ENCODE results near the gene NARS2. TPM values are rescaled to one million over a fixed set of nuclear protein-coding genes. Genes with fewer than 3 reads are reported as not detected.

Gene NARS2
- total RNA-seq, 1 donor from 2014 or later, result 28.2 TPM

DNA sequence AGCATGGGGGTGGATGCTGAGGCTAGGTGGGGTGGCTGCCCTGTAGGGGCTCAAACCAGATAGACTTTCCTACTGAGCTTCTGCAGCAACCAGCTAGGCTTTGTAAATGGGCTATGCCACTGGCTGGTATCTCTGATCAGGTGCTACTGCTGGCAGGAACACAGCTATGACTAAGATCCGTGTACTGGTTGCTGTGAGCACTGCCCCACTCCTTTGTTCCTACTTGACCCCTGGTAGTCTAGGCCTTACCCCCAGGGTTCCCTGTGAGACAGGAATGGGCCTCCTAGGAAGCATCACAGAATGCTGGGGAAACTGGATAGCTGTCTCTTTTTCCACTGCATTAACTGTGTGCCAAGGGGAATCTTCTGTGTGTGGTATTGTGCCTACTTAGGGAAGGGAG is 98.6 kb downstream of the NARS2 start:
- H3K4me1 Mint-ChIP-seq, result no peaks in the 10 kb centered on the region
- H3K36me3 Mint-ChIP-seq (ENCODE audit: low read depth), result peaks cover 8% of the 10 kb centered on the region
- no peaks in the 10 kb centered on the region for H3K9me3 Mint-ChIP-seq
- H3K4me3 Mint-ChIP-seq, result no peak overlapping the region
- H3K27ac Mint-ChIP-seq (ENCODE audit: unreplicated experiment), result no peak overlapping the region
- TF ChIP-seq, protein P1, sequence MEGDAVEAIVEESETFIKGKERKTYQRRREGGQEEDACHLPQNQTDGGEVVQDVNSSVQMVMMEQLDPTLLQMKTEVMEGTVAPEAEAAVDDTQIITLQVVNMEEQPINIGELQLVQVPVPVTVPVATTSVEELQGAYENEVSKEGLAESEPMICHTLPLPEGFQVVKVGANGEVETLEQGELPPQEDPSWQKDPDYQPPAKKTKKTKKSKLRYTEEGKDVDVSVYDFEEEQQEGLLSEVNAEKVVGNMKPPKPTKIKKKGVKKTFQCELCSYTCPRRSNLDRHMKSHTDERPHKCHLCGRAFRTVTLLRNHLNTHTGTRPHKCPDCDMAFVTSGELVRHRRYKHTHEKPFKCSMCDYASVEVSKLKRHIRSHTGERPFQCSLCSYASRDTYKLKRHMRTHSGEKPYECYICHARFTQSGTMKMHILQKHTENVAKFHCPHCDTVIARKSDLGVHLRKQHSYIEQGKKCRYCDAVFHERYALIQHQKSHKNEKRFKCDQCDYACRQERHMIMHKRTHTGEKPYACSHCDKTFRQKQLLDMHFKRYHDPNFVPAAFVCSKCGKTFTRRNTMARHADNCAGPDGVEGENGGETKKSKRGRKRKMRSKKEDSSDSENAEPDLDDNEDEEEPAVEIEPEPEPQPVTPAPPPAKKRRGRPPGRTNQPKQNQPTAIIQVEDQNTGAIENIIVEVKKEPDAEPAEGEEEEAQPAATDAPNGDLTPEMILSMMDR (conservative IDR thresholded peaks at IDR 0.05), result no peak
- no peak for DNase-seq (ENCODE audit: low read depth, low spot score)
- no peaks in the 10 kb centered on the region for H3K27me3 Mint-ChIP-seq (ENCODE audit: low read depth)

DNA sequence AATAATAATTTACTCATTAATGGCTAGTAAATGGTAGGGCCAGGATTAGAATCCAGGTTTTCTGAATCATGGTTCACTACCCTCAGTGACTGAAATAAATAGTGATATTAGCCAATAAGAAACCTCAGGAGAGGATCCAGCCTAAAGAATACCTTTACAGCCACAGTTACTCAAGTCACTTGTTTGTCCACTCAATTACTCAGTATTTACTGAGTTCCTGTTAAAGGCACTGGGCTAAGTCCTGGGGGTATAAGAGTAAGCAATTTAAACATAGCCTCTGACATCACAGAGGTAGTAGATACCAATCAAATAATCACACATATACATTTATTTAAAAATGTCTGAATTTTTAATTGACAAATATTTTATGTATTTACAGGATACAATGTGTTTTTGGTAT is 100.2 kb downstream of the NARS2 start:
- H3K9me3 Mint-ChIP-seq, result no peaks in the 10 kb centered on the region
- peaks cover 9% of the 10 kb centered on the region for H3K4me1 Mint-ChIP-seq
- H3K27ac Mint-ChIP-seq (ENCODE audit: unreplicated experiment), result no peak overlapping the region
- H3K36me3 Mint-ChIP-seq (ENCODE audit: low read depth), result peaks cover 8% of the 10 kb centered on the region
- no peak for DNase-seq (ENCODE audit: low read depth, low spot score)
- no peaks in the 10 kb centered on the region for H3K27me3 Mint-ChIP-seq (ENCODE audit: low read depth)
- TF ChIP-seq, protein P1 (conservative IDR thresholded peaks at IDR 0.05), result no peak
- no peak overlapping the region for H3K4me3 Mint-ChIP-seq

DNA sequence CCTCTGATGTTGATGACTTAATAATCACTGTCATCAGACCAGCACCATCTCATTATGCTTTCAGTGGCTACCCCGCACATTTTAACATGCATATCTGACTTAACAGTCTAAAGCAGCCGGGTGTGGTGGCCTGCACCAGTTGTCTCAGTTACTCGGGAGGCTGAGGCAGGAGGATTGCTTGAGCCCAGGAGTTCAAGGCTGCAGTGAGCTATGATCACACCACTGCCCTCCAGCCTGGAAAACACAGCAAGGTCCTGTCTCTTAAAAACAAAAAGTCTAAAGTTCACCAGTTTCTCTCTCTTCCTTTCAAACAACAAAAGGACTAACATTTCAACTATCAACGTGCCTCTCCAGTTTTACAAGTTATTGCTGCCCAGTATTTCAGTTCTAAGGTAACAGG is 101.8 kb downstream of the NARS2 start:
- H3K27ac Mint-ChIP-seq (ENCODE audit: unreplicated experiment), result no peak overlapping the region
- peaks cover 15% of the 10 kb centered on the region for H3K4me1 Mint-ChIP-seq
- DNase-seq (ENCODE audit: low read depth, low spot score), result no peak
- H3K36me3 Mint-ChIP-seq (ENCODE audit: low read depth), result peaks cover 8% of the 10 kb centered on the region
- H3K9me3 Mint-ChIP-seq, result no peaks in the 10 kb centered on the region
- no peak overlapping the region for H3K4me3 Mint-ChIP-seq
- H3K27me3 Mint-ChIP-seq (ENCODE audit: low read depth), result no peaks in the 10 kb centered on the region
- TF ChIP-seq, protein P1 (conservative IDR thresholded peaks at IDR 0.05), result no peak

DNA sequence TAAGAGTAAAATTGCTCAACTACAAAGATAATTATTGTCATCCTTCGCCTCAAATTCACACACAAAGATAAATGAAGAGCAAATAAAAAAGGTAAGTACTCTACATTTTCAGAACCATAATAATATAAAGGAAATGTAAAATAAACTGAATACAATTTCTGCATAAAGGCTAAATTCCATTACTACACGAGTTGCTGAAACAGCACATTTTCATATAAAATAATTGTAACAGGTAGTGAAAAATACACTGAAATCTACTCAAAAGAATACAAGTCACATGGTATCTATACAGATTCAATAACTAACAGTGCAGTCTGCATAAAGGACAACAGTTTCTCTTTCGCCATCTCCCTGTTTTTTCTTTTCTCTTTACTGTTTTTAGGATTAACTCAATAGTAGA is 102.3 kb downstream of the NARS2 start:
- Mint-ChIP-seq H3K4me1 (peaks cover 15% of the 10 kb centered on the region), H3K4me3 (no peak overlapping the region), H3K27me3 (ENCODE audit: low read depth) (no peaks in the 10 kb centered on the region), H3K9me3 (no peaks in the 10 kb centered on the region), H3K36me3 (ENCODE audit: low read depth) (peaks cover 5% of the 10 kb centered on the region), H3K27ac (ENCODE audit: unreplicated experiment) (no peak overlapping the region)
- DNase-seq (ENCODE audit: low read depth, low spot score), result no peak
- TF ChIP-seq, protein P1 (conservative IDR thresholded peaks at IDR 0.05), result no peak

DNA sequence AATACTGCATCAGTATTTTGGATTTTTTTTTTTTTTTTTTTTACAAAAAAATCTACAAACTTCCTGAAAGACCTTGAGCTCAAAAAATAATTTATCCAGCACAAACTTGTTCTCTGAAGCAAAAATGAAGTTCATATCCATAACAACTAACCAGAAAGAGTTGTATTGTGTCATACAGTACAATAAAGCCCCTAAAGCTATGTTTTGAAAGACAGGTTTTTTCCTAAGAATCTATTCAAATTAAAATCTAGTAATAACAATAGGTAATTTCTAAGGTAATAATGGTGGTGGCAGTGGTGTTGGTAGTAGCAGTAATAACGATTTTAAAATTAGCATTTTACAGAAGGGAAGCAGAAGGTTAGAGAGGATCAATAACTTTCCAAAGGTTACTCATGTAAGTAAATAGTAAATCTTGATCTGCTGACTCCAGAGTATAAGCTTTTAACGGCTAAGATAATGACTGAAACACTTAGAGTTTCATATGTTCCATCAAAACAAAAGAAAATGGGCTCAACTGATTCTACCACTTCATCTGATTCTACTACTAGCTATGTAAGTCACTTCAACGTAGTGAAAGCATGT is 103.7 kb downstream of the NARS2 start:
- TF ChIP-seq, protein P1 (conservative IDR thresholded peaks at IDR 0.05), result no peak
- Mint-ChIP-seq H3K9me3 (no peaks in the 10 kb centered on the region), H3K4me1 (peaks cover 15% of the 10 kb centered on the region), H3K27me3 (ENCODE audit: low read depth) (no peaks in the 10 kb centered on the region), H3K36me3 (ENCODE audit: low read depth) (peaks cover 3% of the 10 kb centered on the region), H3K4me3 (no peak overlapping the region), H3K27ac (ENCODE audit: unreplicated experiment) (no peak overlapping the region)
- DNase-seq (ENCODE audit: low read depth, low spot score), result no peak
